HG02970 (cell line): ENCODE data around the gene ACSL6.

ENCODE experiments used
- ATAC-seq: cut with Tn5 transposase; IDR thresholded peaks from one replicate; pipeline ENCODE4 v1.9.1; 2021; ENCODE audit warnings: mild to moderate bottlenecking, moderate library complexity, moderate number of reproducible peaks; ENCODE audit not compliant: unreplicated experiment, low FRiP score

Gene ACSL6

GRCh38 chr5:132001647-132002561, 9.6 kb downstream of the ACSL6 start:
- no peak for ATAC-seq

- ATAC-seq, result no peak
Measured at GRCh38 chr5:132000677-132001453, 10.6 kb downstream of the ACSL6 start.

DNA sequence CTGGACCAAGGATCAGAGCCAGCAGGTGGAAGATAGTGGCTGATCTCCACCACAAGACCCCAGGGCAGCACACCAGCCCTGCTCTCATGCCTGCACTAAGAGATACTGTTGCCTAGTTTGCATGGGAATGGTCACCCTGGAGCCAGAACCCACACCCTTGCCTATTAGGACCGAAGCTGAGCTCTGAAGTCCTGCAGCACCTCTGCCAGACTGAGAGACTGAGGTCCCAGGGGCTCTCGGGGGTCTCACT, 11.3 kb downstream of the ACSL6 start:
- no peak for ATAC-seq

GRCh38 chr5:131999441-132000240, 11.8 kb downstream of the ACSL6 start:
- no peak for ATAC-seq

GRCh38 chr5:131999041-131999440, 12.4 kb downstream of the ACSL6 start:
- no peak for ATAC-seq

DNA sequence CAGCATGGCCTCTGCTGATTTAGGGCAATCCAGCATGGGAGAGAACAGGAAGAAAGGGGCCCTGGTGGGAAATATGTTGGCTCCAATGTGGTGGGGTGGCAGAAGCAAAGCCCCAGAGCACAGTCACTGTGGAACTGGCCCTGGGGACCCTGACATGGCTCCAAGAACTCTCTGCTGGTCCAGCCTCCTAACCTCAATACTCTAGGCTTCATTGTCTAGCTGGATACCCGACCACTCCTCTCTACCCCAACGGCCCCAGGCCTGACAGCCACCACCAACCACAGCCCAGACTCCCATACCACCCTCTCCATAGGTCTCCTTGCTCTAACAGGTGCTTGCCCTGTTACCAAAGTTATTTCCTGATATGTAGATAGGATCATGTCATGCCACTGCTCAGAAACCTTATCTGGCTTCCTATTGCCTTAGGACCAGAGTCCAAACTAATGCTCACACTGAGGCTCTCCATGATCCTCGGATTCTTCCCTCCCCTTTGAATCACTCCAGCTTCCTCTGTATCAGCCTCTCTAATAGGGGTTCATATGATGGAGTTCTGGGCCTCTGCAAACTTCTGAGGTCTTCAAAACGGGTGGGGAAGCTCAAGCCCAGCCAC, 12.9 kb downstream of the ACSL6 start:
- ATAC-seq, result no peak

- ATAC-seq, result no peak
Measured at GRCh38 chr5:131997727-131998117, 13.7 kb downstream of the ACSL6 start.

GRCh38 chr5:131997026-131997726, 14.3 kb downstream of the ACSL6 start:
- ATAC-seq, result no peak

- ATAC-seq, result no peak
Measured at GRCh38 chr5:131996210-131997025, 15.0 kb downstream of the ACSL6 start.

DNA sequence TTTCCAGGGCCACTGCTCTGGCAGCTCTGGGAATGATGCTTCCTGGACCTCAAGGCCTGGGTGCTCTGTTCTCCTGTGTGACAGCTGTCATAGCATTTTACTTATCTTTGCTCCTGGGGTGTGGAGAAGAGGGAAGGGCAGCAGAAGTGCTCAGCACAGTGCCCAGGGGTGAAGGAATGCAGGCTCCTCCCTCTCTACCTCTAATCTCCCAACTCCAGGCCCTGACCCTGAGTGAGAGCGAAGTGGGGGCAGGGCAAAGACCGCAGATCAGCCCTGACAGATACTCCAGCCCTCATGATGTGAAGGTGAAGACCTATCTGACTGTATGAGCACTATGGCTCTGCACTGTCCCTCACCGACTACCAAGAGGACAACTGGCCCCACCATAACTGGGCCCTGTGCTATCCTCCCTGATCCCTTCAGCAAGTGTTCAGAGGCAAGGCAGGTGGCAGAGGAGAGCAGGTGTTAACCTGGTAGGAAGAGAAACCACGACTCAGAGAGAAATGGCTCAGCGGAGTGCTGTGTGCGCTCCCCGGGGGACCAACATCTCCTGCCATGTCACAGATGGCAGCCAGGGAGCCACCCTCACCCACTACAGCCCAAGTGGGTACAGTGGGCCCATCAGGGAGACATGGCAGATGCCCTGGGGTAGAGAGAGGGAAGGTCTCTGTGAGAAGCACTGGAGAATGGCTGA, 16.8 kb downstream of the ACSL6 start:
- no peak for ATAC-seq

DNA sequence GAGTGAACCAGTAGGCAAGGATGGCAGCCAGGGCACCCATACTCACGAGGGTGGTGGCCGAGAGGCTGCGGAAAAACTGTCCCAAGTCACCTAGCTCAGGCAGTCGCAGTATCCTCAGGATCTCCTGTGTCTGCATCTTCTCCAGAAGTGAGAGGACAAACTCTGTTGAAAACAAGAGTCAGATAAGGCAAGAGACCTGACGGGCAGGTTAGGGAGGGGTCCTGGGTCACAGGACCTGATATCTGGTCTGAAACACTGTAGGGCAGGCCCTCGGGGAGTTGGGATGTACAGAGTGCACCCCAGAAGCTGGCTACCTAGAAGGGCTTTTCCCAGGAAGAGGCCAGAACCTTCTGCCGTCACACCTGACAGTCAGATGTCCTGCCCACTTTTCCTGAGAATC, 17.4 kb downstream of the ACSL6 start:
- no peak for ATAC-seq

GRCh38 chr5:131993676-131994075, 17.8 kb downstream of the ACSL6 start:
- ATAC-seq, result no peak

DNA sequence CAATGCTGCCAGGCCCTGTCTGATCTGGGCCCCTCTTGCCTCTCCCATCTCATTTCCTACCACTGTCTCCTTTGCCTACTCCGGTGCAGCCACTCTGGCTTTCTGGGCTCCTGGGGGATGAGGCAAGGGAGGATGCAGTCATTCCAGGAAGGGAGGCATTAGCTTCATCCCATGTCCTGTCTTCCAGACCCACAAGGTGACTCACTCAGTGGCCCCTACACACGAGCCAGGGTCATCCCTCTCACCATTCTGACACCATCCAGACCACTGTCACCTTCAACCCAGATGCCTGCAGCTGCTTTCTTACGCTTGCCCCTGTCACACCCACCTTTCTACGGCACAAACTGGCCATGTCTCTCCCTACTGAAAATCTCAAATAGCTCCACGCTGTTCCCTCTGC, 19.1 kb downstream of the ACSL6 start:
- no peak for ATAC-seq

DNA sequence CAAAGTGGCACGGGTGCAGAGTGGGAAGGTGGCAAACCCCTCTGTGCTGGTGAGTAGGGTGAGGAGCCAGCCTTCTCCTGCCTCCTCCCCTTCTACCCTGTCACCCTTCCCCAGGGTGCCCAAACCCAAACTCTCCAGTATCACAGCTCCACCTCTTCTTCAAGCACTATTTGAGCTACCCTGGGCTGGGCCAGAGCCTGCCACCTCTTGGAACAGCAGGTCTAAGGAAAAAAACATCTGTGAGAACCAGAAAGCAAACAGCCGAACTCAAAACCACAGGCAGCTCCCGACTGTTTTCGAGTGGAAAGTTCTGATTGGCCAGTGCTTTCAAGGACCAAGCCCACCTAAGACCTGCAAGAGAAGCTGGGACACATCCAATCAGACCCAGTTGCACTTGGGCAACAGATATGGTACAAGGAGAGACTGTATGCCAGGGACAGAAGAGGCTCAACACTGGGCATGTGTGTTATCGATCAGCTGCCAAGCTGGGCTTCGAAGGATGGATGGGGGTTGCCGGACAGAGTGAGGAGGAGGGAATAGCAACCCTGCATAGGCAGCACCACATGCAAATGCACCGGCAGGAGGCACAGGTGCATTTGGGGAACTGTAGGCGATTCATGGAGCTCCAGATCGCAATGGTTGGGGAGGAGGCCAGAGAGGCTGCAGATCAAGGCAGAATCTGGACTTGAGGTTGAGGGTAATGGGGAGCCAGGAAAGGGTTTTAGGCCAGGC, 19.7 kb downstream of the ACSL6 start:
- no peak for ATAC-seq

DNA sequence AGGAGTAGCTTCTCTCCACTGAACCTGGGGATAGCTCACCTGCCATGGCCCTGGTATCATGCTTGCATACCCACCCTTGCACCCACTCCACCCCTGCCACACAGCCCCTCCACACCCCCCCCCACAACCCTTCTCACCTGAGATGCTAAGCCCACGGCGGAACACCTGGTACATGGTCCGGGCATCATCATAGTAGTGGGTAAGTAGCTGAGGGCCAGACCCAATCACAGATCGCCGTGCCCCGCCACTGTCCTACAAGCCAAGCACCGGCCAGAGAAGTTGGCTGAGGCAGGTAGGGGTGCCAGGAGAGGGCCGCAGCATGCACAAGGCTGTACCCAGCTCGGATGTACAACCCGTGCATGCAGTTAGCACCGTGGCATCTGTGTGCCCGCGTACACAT, 20.7 kb downstream of the ACSL6 start:
- no peak for ATAC-seq

DNA sequence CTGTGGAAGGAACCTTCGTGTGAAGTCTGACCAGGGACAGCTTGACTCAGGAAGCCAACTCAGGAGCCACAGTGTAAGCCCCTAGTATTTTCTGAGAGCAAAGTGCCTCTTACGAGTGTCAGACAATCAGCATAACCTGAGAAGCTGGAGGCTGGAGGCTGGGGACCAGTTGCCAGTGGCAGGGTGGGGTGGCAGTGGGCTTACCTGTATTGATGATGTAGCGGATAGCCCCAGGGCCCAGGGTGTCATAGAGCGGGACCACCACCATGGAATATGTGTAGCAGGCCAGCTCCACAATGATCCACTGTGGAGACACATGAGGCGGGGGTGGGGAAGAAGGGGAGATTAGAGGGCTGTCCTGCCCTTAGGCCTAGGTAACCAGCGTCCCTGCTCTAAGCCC, 22.9 kb downstream of the ACSL6 start:
- no peak for ATAC-seq

GRCh38 chr5:131987251-131987650, 24.2 kb downstream of the ACSL6 start:
- ATAC-seq, result no peak
